ENCODE results near the gene BARX2.

GRCh38 chr11:129375751-129376657 is at the start of gene BARX2:
- no peak for TF ChIP-seq POLR2A (IDR thresholded peaks at IDR 0.05)
- TF ChIP-seq, protein P1, sequence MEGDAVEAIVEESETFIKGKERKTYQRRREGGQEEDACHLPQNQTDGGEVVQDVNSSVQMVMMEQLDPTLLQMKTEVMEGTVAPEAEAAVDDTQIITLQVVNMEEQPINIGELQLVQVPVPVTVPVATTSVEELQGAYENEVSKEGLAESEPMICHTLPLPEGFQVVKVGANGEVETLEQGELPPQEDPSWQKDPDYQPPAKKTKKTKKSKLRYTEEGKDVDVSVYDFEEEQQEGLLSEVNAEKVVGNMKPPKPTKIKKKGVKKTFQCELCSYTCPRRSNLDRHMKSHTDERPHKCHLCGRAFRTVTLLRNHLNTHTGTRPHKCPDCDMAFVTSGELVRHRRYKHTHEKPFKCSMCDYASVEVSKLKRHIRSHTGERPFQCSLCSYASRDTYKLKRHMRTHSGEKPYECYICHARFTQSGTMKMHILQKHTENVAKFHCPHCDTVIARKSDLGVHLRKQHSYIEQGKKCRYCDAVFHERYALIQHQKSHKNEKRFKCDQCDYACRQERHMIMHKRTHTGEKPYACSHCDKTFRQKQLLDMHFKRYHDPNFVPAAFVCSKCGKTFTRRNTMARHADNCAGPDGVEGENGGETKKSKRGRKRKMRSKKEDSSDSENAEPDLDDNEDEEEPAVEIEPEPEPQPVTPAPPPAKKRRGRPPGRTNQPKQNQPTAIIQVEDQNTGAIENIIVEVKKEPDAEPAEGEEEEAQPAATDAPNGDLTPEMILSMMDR (IDR thresholded peaks at IDR 0.05), result peak; percentile 6 to 34 (median 18)

All from adrenal gland (tissue), 5 donors.